Type B pancreatic cell (in vitro differentiated cells): ENCODE data around the gene TBX18. TPM values are rescaled to one million over a fixed set of nuclear protein-coding genes. Genes with fewer than 3 reads are reported as not detected.

Experiments
- DNase-seq: peaks from one replicate; pipeline ENCODE4 v3.0.0; 2021; ENCODE audit warnings: mixed read lengths; ENCODE audit not compliant: unreplicated experiment; ENCODE audit errors: extremely low spot score
- H3K27ac Mint-ChIP-seq: 2 replicates; pipeline ENCODE4 v1.8.0; 2021; ENCODE audit warnings: mild to moderate bottlenecking, mixed read lengths
- H3K27me3 Mint-ChIP-seq: 2 replicates; pipeline ENCODE4 v1.8.0; 2021; ENCODE audit warnings: mixed read lengths
- H3K36me3 Mint-ChIP-seq: 2 replicates; pipeline ENCODE4 v1.8.0; 2021; ENCODE audit warnings: mixed read lengths
- H3K4me1 Mint-ChIP-seq: one replicate; pipeline ENCODE4 v1.8.0; 2021; ENCODE audit warnings: mixed read lengths; ENCODE audit not compliant: unreplicated experiment
- H3K4me3 Mint-ChIP-seq: 2 replicates; pipeline ENCODE4 v1.8.0; 2021; ENCODE audit warnings: mild to moderate bottlenecking, mixed read lengths
- H3K9me3 Mint-ChIP-seq: 2 replicates; pipeline ENCODE4 v1.8.0; 2021; ENCODE audit warnings: mixed read lengths
- CTCF ChIP-seq: fragments of 200-600 bp; sonication (generic); conservative IDR thresholded peaks from 2 replicates; pipeline ENCODE4 v1.5.0; 2021; ENCODE audit warnings: antibody characterized with exemption, mild to moderate bottlenecking
- total RNA-seq: library from RNA; stranded (reverse); gene quantifications from 2 replicates; pipeline ENCODE4 v1.2.1, GENCODE V29; 2021; ENCODE audit warnings: low replicate concordance

Gene TBX18
- total RNA-seq, 1 donor from 2014 or later: 8.2 TPM

- H3K9me3 Mint-ChIP-seq: peaks cover 4% of the 10 kb centered on the region
- no peaks in the 10 kb centered on the region for H3K36me3 Mint-ChIP-seq
- no peak for TF ChIP-seq CTCF
- no peak for DNase-seq
- H3K4me1 Mint-ChIP-seq: no peaks in the 10 kb centered on the region
- no peak overlapping the region for H3K4me3 Mint-ChIP-seq
- no peak overlapping the region for H3K27ac Mint-ChIP-seq
- H3K27me3 Mint-ChIP-seq: no peaks in the 10 kb centered on the region
These were observed 77.0 kb downstream of the TBX18 start for GRCh38 chr6:84687431-84687830.

DNA sequence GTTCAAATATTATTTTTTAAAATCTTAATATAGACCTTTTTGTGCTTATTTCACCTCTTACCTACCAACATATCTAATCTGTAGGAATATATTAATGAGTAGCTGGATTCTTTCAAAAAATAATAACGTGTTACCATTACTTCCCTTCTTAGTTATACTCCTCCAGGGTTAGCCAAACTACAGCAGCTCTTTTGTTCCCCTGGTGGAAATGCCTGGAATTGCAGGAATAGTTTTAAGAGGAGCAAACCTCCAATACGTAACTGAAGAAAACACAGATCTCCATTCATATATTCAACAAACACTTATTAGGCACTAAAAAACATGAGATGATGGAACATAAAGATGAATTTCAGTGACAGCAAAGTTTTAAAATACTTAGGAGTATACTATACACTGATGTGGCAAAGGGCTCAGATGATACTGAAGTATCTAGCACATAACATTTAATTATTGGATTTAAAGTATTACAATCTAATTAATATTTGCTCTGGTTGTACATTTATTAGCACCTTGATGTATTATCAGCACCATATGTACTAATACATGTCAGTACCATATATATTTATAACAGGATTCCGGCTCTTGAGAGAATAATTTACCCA, 78.3 kb downstream of the TBX18 start:
- Mint-ChIP-seq H3K27me3 (no peaks in the 10 kb centered on the region), H3K36me3 (no peaks in the 10 kb centered on the region), H3K4me3 (no peak overlapping the region), H3K9me3 (peaks cover 4% of the 10 kb centered on the region), H3K27ac (no peak overlapping the region), H3K4me1 (no peaks in the 10 kb centered on the region)
- DNase-seq: no peak
- peak; percentile 73 for TF ChIP-seq CTCF

DNA sequence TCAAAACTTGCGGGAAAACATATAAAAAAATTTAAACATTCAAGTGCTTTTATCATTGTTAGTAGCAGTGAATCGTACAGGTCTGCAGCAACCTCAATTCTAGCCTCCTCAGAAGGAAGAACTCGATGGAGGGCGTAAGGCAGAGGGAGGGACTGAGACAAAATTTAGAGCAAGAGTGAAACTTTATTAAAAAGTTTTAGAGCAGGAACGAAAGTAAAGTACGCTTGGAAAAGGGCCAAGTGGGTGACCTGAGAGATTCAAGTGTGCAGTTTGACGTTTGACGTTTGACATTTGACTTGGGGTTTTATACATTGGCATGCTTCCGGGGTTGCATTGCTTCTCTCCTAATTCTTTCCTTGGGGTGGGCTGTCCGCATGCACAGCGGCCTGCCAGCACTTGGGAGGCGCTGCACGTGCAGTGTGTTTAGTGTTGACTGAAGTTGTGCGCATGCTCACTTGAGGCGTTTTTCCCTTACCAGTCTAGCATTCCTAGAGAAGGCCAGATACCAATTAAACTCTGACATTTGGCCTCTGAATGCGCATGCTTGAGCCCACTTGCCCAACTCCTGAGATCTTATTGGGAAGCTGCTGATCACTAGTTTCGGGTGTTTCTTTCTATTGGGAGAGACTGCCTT, 82.6 kb downstream of the TBX18 start:
- Mint-ChIP-seq H3K27me3 (no peaks in the 10 kb centered on the region), H3K4me1 (no peaks in the 10 kb centered on the region), H3K4me3 (no peak overlapping the region), H3K36me3 (no peaks in the 10 kb centered on the region), H3K27ac (no peak overlapping the region), H3K9me3 (peaks cover 4% of the 10 kb centered on the region)
- DNase-seq: no peak
- no peak for TF ChIP-seq CTCF

GRCh38 chr6:84675651-84676050, 88.7 kb downstream of the TBX18 start:
- no peak overlapping the region for H3K4me3 Mint-ChIP-seq
- H3K4me1 Mint-ChIP-seq: no peaks in the 10 kb centered on the region
- no peaks in the 10 kb centered on the region for H3K27me3 Mint-ChIP-seq
- no peaks in the 10 kb centered on the region for H3K36me3 Mint-ChIP-seq
- no peaks in the 10 kb centered on the region for H3K9me3 Mint-ChIP-seq
- no peak for DNase-seq
- no peak for TF ChIP-seq CTCF
- no peak overlapping the region for H3K27ac Mint-ChIP-seq

- Mint-ChIP-seq H3K27ac (no peak overlapping the region), H3K4me3 (no peak overlapping the region), H3K4me1 (no peaks in the 10 kb centered on the region), H3K36me3 (no peaks in the 10 kb centered on the region), H3K9me3 (no peaks in the 10 kb centered on the region), H3K27me3 (no peaks in the 10 kb centered on the region)
- no peak for DNase-seq
- no peak for TF ChIP-seq CTCF
These were observed 90.0 kb downstream of the TBX18 start for GRCh38 chr6:84674395-84674794.
